MM.1S (cell line): ENCODE measurements around the gene NANOS1.
"Not testable (repeated sequence)": the region's sequence is repeated elsewhere in the genome, so short reads cannot be mapped to it uniquely, and the experiment has no call there.

Source experiments
- DNase-seq: peaks from one replicate; pipeline ENCODE4 v3.0.0-alpha.2; 2015
- H2AFZ ChIP-seq: fragments of 300-600 bp; sonication (generic); 2 replicates; pipeline ENCODE4 v1.6.0; 2016; ENCODE audit warnings: antibody characterized with exemption, low read length
- H3F3A ChIP-seq: fragments of 300-600 bp; sonication (generic); 2 replicates; pipeline ENCODE4 v1.6.1; 2016; ENCODE audit warnings: mild to moderate bottlenecking, antibody characterized with exemption, low read length, moderate library complexity, mixed read lengths; ENCODE audit not compliant: insufficient read depth
- H3K27ac ChIP-seq: fragments of 300-600 bp; sonication (generic); 2 replicates; pipeline ENCODE4 v1.5.1; 2016; ENCODE audit warnings: mild to moderate bottlenecking, low read length
- H3K27me3 ChIP-seq: fragments of 300-600 bp; sonication (generic); replicated peaks from 2 replicates; pipeline ENCODE4 v1.6.0; 2016; ENCODE audit warnings: low read length; ENCODE audit not compliant: insufficient read depth
- H3K36me3 ChIP-seq: fragments of 300-600 bp; sonication (generic); replicated peaks from 2 replicates; pipeline ENCODE4 v1.6.1; 2016; ENCODE audit warnings: mild to moderate bottlenecking, low read length, mixed read lengths; ENCODE audit not compliant: insufficient read depth
- H3K4me1 ChIP-seq: fragments of 300-600 bp; sonication (generic); 2 replicates; pipeline ENCODE4 v1.6.1; 2016; ENCODE audit warnings: low read length, mixed read lengths
- H3K4me2 ChIP-seq: fragments of 300-600 bp; sonication (generic); 2 replicates; pipeline ENCODE4 v1.6.0; 2016; ENCODE audit warnings: low read depth, low read length
- H3K4me3 ChIP-seq: fragments of 300-600 bp; sonication (generic); 2 replicates; pipeline ENCODE4 v1.5.1; 2016; ENCODE audit warnings: low read length, mixed read lengths
- H3K79me2 ChIP-seq: fragments of 300-600 bp; sonication (generic); 2 replicates; pipeline ENCODE4 v1.6.1; 2016; ENCODE audit warnings: mixed run types, low read length, mixed read lengths
- H3K9ac ChIP-seq: fragments of 300-600 bp; sonication (generic); 2 replicates; pipeline ENCODE4 v1.6.1; 2016; ENCODE audit warnings: low read length, mixed read lengths
- H3K9me2 ChIP-seq: fragments of 300-600 bp; sonication (generic); replicated peaks from 2 replicates; pipeline ENCODE4 v1.6.1; 2016; ENCODE audit warnings: mild to moderate bottlenecking, low read length, mixed read lengths; ENCODE audit not compliant: insufficient read depth
- H3K9me3 ChIP-seq: fragments of 300-600 bp; sonication (generic); replicated peaks from 2 replicates; pipeline ENCODE4 v1.6.1; 2016; ENCODE audit warnings: mild to moderate bottlenecking, low read length, mixed read lengths; ENCODE audit not compliant: insufficient read depth
- H4K20me1 ChIP-seq: fragments of 300-600 bp; sonication (generic); 2 replicates; pipeline ENCODE4 v1.6.1; 2016; ENCODE audit warnings: mild to moderate bottlenecking, low read length, moderate library complexity, mixed read lengths; ENCODE audit not compliant: insufficient read depth
- EZH2 ChIP-seq: fragments of 300-600 bp; sonication (generic); optimal IDR thresholded peaks from 2 replicates; pipeline ENCODE3; 2017; ENCODE audit warnings: low read depth, mild to moderate bottlenecking, antibody characterized with exemption, low read length, mixed read lengths
- EZH2phosphoT487 ChIP-seq: fragments of 300-600 bp; sonication (generic); IDR thresholded peaks from 2 replicates; pipeline ENCODE4 v1.6.1; 2018; ENCODE audit warnings: antibody characterized with exemption, low read length
- TF ChIP-seq, protein P1 (sequence below): fragments of 300-600 bp; sonication (generic); IDR thresholded peaks from 2 replicates; pipeline ENCODE4 v1.5.1; 2016; ENCODE audit warnings: antibody characterized with exemption, low read length, mixed read lengths

Gene NANOS1

DNA sequence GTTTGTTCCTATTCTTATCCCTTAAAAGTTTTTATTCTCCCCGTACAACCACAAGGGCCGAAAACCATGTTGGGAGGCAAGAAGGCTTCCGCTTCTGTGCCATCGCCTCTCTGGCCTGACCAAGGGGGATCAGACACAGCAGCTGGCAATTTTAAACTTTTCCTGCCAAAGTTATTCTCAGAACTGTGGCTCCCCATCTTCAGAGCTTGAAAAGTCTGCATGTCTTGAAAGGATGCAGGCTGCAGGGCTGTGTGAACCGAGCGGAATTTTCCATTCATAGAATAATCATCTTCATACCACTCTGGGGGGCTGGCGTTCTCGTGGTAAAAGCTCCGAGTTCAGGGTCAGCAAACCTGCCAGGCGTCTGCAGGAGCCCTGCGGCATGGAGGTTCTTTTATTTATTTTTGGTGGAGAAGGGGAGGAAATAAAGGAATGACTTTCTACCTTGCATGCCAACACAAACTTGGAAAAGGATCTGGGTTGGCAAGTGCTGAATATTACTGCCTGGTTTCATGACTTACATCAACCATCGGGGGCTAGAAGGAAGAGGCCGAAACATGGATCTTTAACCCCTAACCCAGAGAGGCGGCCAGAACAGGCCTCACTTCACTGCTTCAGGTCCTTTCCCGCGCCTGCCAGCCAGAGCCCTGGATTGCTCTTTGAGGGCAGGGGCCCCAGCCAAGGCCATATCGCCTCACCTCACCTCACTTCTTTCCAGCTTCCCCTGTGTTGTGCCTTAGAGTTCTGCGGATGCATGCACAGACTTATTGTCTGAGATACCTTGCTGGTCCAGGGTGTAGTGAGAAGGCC is 3.0 kb upstream of the NANOS1 start:
- Histone ChIP-seq H4K20me1 (0 out of 2 replicates have a peak, but pooled peaks cover 2% of the 10 kb centered on the region), H2AFZ (no peak overlapping the region)

DNA sequence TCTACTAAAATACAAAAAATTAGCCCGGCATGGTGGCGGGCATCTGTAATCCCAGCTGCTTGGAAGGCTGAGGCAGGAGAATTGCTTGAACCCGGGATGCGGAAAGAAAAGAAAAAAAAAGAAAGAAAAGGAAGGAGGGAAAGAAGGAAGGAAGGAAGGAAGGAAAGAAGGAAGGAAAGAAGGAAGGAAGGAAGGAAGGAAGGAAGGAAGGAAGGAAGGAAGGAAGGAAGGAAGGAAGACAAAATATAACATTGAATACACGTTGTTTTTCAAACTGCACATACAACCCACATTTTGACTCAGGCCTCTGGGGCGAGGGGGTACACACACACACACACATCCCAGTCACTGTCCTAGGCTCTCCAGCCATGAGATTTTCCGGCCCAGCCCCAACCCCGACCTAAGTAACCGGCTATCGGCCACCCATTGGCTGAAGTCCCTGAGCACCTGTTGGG is 1.0 kb upstream of the NANOS1 start:
- H3K27ac ChIP-seq, H3K9me2 ChIP-seq, H3K9ac ChIP-seq, H3K9me3 ChIP-seq, DNase-seq, H3K27me3 ChIP-seq, H3K36me3 ChIP-seq, H3K79me2 ChIP-seq: not testable (repeated sequence)
- Histone ChIP-seq H2AFZ (peak overlapping the region; percentile 31), H3K4me2 (peak overlapping the region; percentile 48; the same call in 1 of the 2 replicates), H3F3A (peaks cover 25% of the 10 kb centered on the region), H3K4me1 (peaks cover 15% of the 10 kb centered on the region), H4K20me1 (peaks cover 12% of the 10 kb centered on the region), H3K4me3 (peak overlapping the region; percentile 50; the same call in 1 of the 2 replicates)

More for the DNA sequence above, 3.0 kb upstream of the NANOS1 start:
- Histone ChIP-seq H3K4me2 (no peak overlapping the region), H3K9me2 (no peaks in the 10 kb centered on the region), H3K9ac (no peak overlapping the region), H3K79me2 (no peaks in the 10 kb centered on the region), H3K9me3 (no peaks in the 10 kb centered on the region), H3K4me3 (no peak overlapping the region), H3K27me3 (no peaks in the 10 kb centered on the region), H3K4me1 (no peaks in the 10 kb centered on the region), H3K27ac (no peak overlapping the region), H3K36me3 (no peaks in the 10 kb centered on the region), H3F3A (peaks cover 10% of the 10 kb centered on the region)
- TF ChIP-seq EZH2 (no peak), EZH2phosphoT487 (no peak)
- TF ChIP-seq, protein P1, sequence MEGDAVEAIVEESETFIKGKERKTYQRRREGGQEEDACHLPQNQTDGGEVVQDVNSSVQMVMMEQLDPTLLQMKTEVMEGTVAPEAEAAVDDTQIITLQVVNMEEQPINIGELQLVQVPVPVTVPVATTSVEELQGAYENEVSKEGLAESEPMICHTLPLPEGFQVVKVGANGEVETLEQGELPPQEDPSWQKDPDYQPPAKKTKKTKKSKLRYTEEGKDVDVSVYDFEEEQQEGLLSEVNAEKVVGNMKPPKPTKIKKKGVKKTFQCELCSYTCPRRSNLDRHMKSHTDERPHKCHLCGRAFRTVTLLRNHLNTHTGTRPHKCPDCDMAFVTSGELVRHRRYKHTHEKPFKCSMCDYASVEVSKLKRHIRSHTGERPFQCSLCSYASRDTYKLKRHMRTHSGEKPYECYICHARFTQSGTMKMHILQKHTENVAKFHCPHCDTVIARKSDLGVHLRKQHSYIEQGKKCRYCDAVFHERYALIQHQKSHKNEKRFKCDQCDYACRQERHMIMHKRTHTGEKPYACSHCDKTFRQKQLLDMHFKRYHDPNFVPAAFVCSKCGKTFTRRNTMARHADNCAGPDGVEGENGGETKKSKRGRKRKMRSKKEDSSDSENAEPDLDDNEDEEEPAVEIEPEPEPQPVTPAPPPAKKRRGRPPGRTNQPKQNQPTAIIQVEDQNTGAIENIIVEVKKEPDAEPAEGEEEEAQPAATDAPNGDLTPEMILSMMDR = no peak
- no peak for DNase-seq

DNA sequence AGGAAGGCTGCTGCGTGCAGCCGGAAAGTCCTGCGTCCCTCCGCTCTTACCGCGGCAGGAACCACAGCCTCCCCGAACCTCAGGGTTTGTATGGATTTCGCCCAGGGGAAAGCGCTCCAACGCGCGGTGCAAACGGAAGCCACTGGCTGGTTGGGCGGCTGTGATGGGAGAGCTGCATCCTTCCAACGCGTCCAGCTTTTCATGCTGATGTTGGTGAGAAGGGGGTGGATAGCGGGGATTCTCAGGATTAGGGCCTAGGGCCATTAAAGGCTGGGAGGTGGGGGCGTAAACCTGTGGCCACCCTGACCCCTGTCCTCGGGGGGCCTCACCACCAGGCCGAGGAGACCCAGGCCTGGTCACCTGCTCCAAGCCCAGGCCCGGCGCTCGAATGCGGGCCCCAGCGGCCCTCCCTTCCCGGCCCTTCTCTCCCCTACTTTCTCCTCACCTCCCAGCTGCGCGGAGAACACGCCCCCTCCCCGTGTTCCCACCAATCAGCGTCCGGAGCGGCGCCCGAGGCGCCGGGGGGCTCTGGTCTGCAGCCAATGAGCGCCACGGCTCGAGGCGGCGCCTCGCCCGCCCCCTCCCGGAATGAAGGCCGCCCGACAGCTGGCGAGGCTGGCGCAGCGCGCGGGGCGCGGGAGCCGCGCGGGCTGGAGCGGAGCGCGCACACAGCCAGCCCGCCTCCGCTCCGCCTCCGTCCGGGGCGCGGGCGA is 458 bp upstream of the NANOS1 start:
- H3K9ac ChIP-seq = peak overlapping the region; percentile 7; the same call in 1 of the 2 replicates
- H3K27ac ChIP-seq = no peak overlapping the region
- H3K79me2 ChIP-seq = peaks cover 13% of the 10 kb centered on the region
- peak overlapping the region; percentile 48 for H3K4me2 ChIP-seq
- peak overlapping the region; percentile 50 for H3K4me3 ChIP-seq
- peak; percentile 92 for DNase-seq
- H3K9me3 ChIP-seq = no peaks in the 10 kb centered on the region
- peak overlapping the region; percentile 31 for H2AFZ ChIP-seq
- H3K4me1 ChIP-seq = peaks cover 19% of the 10 kb centered on the region
- no peaks in the 10 kb centered on the region for H3K36me3 ChIP-seq
- H4K20me1 ChIP-seq = peaks cover 12% of the 10 kb centered on the region
- peaks cover 31% of the 10 kb centered on the region for H3F3A ChIP-seq
- H3K9me2 ChIP-seq = no peaks in the 10 kb centered on the region
- H3K27me3 ChIP-seq = no peaks in the 10 kb centered on the region
- TF ChIP-seq EZH2phosphoT487 = no peak
- TF ChIP-seq, protein P1 = peak; percentile 20
